HL-60 (cell line): ENCODE results near the gene SLC6A8.

Experiments
- DNase-seq, 2 experiments: peaks; one replicate each; pipeline ENCODE4 v3.0.0-alpha.2; 2010 to 2020; ENCODE audit warnings: low read depth in 1 of 2, low spot score in 1 of 2
- H3K27ac ChIP-seq: fragments of 250-450 bp; sonication (Bioruptor Pico); replicated peaks from 2 replicates; pipeline ENCODE4 v1.5.1; 2020; ENCODE audit warnings: mild to moderate bottlenecking, moderate library complexity
- H3K27me3 ChIP-seq: fragments of 250-450 bp; sonication (Bioruptor Pico); 2 replicates; pipeline ENCODE4 v1.5.1; 2021; ENCODE audit warnings: mild to moderate bottlenecking, moderate library complexity; ENCODE audit not compliant: insufficient read depth, poor library complexity, severe bottlenecking
- H3K4me3 ChIP-seq: replicated peaks from 2 replicates; pipeline ENCODE4 v1.5.1; 2011; ENCODE audit warnings: mild to moderate bottlenecking, control low read depth, low read length; ENCODE audit not compliant: insufficient read depth
- CTCF ChIP-seq: IDR thresholded peaks from one replicate; pipeline ENCODE4 v1.5.1; 2011; ENCODE audit warnings: low read length, control low read depth, inconsistent platforms; ENCODE audit not compliant: insufficient read depth
- GABPA ChIP-seq: IDR thresholded peaks from 2 replicates; pipeline ENCODE4 v1.6.1; 2012; ENCODE audit warnings: low read depth
- POLR2AphosphoS5 ChIP-seq: IDR thresholded peaks from 2 replicates; pipeline ENCODE4 v1.6.1; 2012; ENCODE audit warnings: low read depth
- SPI1 ChIP-seq: IDR thresholded peaks from 2 replicates; pipeline ENCODE4 v1.6.1; 2012; ENCODE audit warnings: low read depth, mild to moderate bottlenecking, borderline replicate concordance
- TF ChIP-seq, protein P1 (sequence below): IDR thresholded peaks from 2 replicates; pipeline ENCODE4 v1.6.1; 2012; ENCODE audit warnings: low read depth; ENCODE audit not compliant: insufficient replicate concordance

SLC6A8 gene

DNA sequence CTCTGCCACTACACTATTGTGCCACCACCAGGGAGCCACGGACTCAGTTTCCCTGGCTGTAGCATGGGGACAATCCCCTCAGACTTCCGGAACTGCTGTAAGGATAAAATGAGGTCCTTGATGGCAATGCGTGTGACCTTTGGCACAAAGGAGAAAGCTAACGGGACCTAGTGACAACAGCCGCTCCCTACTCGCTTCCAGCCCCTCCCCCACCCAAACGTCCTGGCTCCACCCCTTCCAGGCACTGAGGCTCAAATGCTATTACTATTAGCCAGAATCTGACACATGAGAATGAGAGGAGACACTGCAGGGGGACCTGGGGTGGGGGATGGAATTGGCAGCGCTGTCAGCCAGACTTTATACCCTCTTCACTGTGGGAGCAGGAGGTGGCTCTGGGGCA lies 46.1 kb upstream of the SLC6A8 start:
- Histone ChIP-seq H3K27ac (no peak overlapping the region), H3K27me3 (peaks cover 43% of the 10 kb centered on the region), H3K4me3 (no peak overlapping the region)
- DNase-seq = no peak
- TF ChIP-seq, protein P1, sequence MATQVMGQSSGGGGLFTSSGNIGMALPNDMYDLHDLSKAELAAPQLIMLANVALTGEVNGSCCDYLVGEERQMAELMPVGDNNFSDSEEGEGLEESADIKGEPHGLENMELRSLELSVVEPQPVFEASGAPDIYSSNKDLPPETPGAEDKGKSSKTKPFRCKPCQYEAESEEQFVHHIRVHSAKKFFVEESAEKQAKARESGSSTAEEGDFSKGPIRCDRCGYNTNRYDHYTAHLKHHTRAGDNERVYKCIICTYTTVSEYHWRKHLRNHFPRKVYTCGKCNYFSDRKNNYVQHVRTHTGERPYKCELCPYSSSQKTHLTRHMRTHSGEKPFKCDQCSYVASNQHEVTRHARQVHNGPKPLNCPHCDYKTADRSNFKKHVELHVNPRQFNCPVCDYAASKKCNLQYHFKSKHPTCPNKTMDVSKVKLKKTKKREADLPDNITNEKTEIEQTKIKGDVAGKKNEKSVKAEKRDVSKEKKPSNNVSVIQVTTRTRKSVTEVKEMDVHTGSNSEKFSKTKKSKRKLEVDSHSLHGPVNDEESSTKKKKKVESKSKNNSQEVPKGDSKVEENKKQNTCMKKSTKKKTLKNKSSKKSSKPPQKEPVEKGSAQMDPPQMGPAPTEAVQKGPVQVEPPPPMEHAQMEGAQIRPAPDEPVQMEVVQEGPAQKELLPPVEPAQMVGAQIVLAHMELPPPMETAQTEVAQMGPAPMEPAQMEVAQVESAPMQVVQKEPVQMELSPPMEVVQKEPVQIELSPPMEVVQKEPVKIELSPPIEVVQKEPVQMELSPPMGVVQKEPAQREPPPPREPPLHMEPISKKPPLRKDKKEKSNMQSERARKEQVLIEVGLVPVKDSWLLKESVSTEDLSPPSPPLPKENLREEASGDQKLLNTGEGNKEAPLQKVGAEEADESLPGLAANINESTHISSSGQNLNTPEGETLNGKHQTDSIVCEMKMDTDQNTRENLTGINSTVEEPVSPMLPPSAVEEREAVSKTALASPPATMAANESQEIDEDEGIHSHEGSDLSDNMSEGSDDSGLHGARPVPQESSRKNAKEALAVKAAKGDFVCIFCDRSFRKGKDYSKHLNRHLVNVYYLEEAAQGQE = no peak
- TF ChIP-seq SPI1 (no peak), POLR2AphosphoS5 (no peak), CTCF (no peak), GABPA (no peak)

DNA sequence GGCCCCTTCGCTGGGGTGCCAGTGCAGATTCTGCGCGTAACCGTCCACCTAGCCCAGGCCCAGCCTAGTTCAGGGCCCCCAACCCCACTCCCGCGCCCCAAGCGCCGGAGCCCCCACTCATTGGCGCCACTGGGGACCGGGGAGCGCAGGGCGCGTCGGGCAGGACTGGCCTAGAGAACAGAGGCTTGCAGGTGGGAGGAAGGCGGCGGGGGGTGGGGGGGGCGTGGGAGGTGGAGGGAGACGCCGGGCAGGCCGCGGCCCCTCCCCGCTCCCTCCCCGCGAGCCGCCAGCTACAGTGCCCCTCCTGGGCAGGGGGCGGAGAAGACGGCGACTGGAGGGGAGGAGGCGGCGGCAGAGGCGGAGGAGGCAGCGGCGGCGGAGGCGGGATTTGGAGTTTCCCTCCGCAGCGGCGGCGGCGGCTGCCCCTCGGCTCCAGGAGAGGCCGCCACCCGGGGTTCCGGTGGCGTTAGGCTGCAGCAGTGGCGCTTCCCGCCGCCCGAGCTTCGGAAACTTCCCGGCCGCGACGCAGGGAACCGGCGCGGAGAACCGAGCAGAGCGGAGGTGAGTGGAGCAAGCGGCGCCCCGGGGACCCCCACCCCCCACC lies 45.6 kb upstream of the SLC6A8 start:
- DNase-seq = no peak
- Histone ChIP-seq H3K4me3 (no peak overlapping the region), H3K27ac (no peak overlapping the region), H3K27me3 (peaks cover 45% of the 10 kb centered on the region)
- no peak for TF ChIP-seq SPI1
- no peak for TF ChIP-seq CTCF
- TF ChIP-seq POLR2AphosphoS5 = no peak
- TF ChIP-seq, protein P1 = no peak
- TF ChIP-seq GABPA = no peak

DNA sequence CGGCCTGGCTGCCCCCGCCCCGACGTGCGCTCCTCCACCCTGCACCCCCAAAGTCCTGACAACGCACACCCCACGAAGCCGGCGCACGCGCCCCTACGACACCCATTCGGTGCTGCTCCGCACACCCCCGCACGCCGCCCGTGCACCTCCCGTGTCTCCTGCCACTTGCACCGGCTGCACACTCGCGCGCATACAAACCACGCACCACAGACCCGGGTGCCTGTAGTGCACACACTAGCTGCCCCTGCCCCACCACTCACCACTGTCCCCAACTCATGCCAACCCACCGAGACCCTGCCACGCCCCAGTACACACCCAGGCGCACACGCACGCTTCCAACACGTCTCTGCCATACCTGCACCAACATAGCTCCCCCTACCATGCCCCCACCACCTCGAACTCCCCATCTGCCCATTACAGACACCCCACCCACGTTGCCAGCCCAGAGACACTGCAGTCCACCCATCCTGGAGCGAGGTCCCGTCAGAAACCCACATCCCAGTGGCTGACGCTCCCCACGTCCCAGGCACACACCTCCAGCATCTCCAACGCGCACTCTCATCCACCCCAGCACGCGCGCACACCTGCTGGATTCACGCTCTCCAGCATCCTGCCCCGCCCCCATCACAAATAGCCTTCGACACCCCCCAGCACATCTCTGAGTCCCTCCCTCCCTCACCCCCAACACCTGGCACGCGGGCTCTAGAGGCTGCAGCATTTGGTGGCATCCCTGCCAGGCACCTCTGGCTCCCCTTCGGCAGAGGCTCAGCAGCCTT lies 44.9 kb upstream of the SLC6A8 start:
- Histone ChIP-seq H3K4me3 (no peak overlapping the region), H3K27me3 (peaks cover 50% of the 10 kb centered on the region), H3K27ac (no peak overlapping the region)
- TF ChIP-seq GABPA = no peak
- no peak for TF ChIP-seq POLR2AphosphoS5
- no peak for TF ChIP-seq SPI1
- TF ChIP-seq, protein P1 = no peak
- TF ChIP-seq CTCF = no peak
- no peak for DNase-seq
